Neural crest cell (in vitro differentiated cells): ENCODE data around the gene MYO7A. TPM values are rescaled to one million over a fixed set of nuclear protein-coding genes. Genes with fewer than 3 reads are reported as not detected.

ENCODE experiments used
- DNase-seq: peaks from one replicate; pipeline ENCODE4 v3.0.0; 2021; ENCODE audit warnings: low read depth, mixed read lengths, low spot score
- H3K27ac Mint-ChIP-seq: one replicate; pipeline ENCODE4 v1.8.0; 2021; ENCODE audit warnings: mild to moderate bottlenecking, mixed read lengths; ENCODE audit not compliant: unreplicated experiment
- H3K27me3 Mint-ChIP-seq: 2 replicates; pipeline ENCODE4 v1.8.0; 2021; ENCODE audit warnings: low read depth, mild to moderate bottlenecking, mixed read lengths
- H3K36me3 Mint-ChIP-seq: 2 replicates; pipeline ENCODE4 v1.8.0; 2021; ENCODE audit warnings: low read depth, mild to moderate bottlenecking, mixed read lengths
- H3K4me1 Mint-ChIP-seq: 2 replicates; pipeline ENCODE4 v1.8.0; 2021; ENCODE audit warnings: mixed read lengths
- H3K4me3 Mint-ChIP-seq: one replicate; pipeline ENCODE4 v1.8.0; 2021; ENCODE audit warnings: mild to moderate bottlenecking, mixed read lengths
- H3K9me3 Mint-ChIP-seq: 2 replicates; pipeline ENCODE4 v1.8.0; 2021; ENCODE audit warnings: mixed read lengths
- total RNA-seq: library from RNA; stranded (reverse); gene quantifications from 2 replicates; pipeline ENCODE4 v1.2.1, GENCODE V29; 2021
- TF ChIP-seq, protein P1 (sequence below): fragments of 200-600 bp; sonication (generic); conservative IDR thresholded peaks from 2 replicates; pipeline ENCODE4 v1.5.0; 2021; ENCODE audit warnings: antibody characterized with exemption, mild to moderate bottlenecking

The MYO7A gene
- total RNA-seq, 1 donor from 2014 or later, result 2.5 TPM

DNA sequence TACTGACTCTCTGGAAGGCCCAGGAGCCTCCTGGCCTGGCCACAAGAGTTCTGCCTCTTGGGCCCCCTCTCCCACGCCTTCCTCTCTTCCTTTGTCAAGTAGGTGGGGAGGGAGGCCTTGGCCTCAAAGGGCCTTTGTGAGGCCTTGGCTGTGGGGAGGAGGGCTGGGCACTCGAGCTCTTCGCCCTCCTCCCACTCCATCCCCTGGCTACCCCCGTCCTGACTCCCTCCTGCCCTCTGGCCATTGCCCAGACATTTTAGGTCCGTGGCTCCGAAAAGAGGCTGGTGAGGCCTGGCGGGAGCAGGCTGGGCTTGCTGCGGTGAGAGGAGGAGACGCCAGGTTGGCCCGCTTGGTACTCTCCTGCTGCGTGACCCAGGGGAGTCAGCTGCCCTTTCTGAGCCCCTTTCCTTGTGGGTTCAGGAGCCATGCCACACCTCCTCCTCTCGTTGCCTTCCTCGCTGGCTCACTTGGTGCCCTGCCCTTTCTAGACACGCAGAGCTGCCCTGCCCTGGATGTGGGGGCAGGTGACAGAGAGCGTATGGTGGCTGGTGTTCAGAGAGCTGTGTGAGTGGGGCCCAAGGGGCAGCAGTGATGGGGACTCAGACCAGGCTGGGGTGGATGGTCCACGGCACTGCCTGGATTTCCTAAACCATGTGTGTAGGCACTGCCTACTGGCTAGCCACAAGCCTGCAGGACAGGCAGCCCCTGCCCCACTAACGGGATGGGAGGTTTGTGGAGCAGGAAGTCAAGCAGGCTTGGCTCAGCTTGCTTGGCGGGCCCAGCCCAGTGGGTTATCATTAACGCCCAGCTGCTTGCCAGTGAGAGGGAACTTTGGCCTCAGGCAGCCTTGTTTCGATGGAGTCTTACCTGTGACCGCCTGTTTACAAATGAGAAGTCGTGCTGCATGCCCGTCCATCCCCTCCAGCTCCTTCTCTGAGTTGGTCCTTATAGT is 41.2 kb upstream of the MYO7A start:
- Mint-ChIP-seq H3K27ac (peak overlapping the region; percentile 95), H3K4me1 (peaks cover 31% of the 10 kb centered on the region), H3K9me3 (no peaks in the 10 kb centered on the region), H3K27me3 (no peaks in the 10 kb centered on the region), H3K4me3 (no peak overlapping the region), H3K36me3 (no peaks in the 10 kb centered on the region)
- TF ChIP-seq, protein P1, sequence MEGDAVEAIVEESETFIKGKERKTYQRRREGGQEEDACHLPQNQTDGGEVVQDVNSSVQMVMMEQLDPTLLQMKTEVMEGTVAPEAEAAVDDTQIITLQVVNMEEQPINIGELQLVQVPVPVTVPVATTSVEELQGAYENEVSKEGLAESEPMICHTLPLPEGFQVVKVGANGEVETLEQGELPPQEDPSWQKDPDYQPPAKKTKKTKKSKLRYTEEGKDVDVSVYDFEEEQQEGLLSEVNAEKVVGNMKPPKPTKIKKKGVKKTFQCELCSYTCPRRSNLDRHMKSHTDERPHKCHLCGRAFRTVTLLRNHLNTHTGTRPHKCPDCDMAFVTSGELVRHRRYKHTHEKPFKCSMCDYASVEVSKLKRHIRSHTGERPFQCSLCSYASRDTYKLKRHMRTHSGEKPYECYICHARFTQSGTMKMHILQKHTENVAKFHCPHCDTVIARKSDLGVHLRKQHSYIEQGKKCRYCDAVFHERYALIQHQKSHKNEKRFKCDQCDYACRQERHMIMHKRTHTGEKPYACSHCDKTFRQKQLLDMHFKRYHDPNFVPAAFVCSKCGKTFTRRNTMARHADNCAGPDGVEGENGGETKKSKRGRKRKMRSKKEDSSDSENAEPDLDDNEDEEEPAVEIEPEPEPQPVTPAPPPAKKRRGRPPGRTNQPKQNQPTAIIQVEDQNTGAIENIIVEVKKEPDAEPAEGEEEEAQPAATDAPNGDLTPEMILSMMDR, result no peak
- no peak for DNase-seq

DNA sequence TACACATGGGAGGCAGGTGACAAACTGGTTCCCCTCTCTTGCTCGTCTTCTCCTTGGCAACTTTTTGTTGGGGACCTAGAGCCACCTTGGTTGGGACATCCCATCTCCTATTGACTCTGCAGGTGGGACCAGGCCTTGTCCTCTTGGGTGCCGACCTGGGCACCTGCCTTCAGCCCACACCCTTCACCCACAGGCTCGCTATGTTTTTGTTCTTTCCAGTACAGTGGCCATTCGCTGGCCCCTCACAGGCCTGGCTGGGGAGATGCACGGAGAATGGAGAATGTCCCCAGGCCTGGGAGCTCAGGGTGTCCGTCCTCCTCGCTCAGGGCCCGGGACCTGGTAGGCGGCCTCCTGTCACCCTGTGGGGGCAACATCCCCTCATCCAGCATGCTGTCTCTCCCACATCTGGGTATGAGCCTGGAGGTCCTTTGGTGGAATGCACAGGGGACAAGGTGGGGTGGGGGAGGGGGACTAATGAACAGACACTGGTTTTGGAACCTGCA is 40.3 kb upstream of the MYO7A start:
- H3K4me1 Mint-ChIP-seq, result peaks cover 23% of the 10 kb centered on the region
- DNase-seq, result no peak
- TF ChIP-seq, protein P1, result no peak
- no peak overlapping the region for H3K4me3 Mint-ChIP-seq
- peak overlapping the region; percentile 43 for H3K27ac Mint-ChIP-seq
- no peaks in the 10 kb centered on the region for H3K36me3 Mint-ChIP-seq
- H3K9me3 Mint-ChIP-seq, result no peaks in the 10 kb centered on the region
- no peaks in the 10 kb centered on the region for H3K27me3 Mint-ChIP-seq

DNA sequence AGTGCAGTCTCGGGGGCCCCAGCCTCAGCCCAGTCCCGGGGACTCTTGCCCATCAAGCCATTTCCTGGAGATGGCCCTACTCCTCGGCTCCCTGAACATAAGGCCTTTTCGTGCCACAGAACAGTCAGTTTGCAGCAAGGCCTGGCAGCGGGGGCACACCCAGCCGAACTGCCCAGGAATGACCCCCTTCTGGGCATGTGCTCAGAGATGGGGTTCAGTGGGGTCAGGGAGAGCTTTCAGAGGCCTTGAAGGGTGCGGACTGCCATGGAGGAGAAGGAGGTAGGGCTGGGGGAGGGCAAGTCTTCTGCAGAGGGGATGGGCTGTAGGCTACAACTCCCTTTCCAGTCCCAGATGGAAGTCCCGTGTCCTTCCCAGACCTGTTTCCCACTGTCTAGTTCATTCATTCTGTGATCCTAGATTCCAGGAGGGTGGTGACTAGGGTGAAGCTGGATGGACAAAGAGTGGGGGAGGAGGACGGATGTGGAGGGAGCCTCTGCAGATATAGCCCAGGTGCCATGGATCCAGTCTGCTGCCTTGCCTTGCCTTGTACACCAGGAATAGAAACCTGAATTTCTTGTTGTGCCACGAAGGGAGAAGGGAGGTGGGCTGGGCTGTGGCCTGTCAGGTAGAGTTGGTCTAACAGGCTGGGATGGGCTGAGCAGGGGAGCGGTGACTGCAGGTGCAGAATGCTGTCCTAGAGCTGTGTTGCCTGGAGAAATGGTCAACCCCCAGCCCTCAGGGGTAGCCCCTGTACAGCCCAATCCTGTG is 39.6 kb upstream of the MYO7A start:
- Mint-ChIP-seq H3K9me3 (no peaks in the 10 kb centered on the region), H3K27ac (peak overlapping the region; percentile 57), H3K36me3 (no peaks in the 10 kb centered on the region), H3K27me3 (no peaks in the 10 kb centered on the region), H3K4me3 (no peak overlapping the region), H3K4me1 (peaks cover 19% of the 10 kb centered on the region)
- TF ChIP-seq, protein P1, result no peak
- DNase-seq, result no peak

DNA sequence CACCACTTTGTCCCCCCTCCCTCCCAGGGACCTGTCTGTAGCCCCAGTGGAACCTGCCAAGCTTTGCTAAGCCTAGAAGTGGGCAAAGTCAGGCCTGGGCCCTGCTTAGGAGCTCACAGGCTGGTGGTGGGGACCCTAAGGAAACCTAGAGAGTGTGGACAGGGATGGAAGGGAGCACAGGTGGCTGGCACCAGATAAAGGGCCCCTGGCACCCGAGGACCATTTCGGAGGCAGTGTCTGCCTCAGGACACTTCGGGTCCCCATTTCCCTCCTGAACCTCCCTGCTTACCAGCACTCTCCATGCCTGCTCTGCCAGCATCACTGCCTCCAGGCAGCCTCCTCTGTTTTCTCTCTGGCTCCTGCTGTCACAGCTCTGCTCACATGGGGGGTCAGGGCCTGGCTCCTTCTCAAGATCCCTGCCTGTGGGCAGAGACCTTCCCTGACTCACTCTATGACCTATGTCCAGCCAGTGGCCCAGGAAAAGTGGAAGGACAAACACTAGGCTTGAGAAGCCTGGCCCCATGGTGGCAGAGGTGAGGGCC is 39.0 kb upstream of the MYO7A start:
- Mint-ChIP-seq H3K4me3 (no peak overlapping the region), H3K4me1 (peaks cover 19% of the 10 kb centered on the region), H3K27me3 (no peaks in the 10 kb centered on the region), H3K27ac (no peak overlapping the region), H3K9me3 (no peaks in the 10 kb centered on the region), H3K36me3 (no peaks in the 10 kb centered on the region)
- DNase-seq, result no peak
- TF ChIP-seq, protein P1, result no peak

DNA sequence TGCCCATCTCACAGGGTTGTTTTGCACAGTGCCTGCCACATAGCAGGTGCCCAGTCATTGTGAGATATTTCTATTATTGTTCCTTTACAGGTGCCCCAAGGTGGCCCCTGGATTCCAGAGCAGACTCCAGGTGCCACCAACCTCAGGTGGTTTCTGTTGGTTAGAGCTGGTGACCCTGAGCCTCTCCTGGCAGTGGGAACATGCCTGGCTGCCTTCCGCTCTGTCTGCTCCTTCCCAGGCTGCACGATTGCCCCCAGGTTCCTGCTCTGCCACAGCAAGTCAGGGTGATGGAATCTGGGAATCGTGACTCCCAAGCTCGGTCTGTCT is 38.0 kb upstream of the MYO7A start:
- TF ChIP-seq, protein P1, result no peak
- no peak for DNase-seq
- no peaks in the 10 kb centered on the region for H3K36me3 Mint-ChIP-seq
- no peaks in the 10 kb centered on the region for H3K9me3 Mint-ChIP-seq
- peak overlapping the region; percentile 83 for H3K27ac Mint-ChIP-seq
- H3K27me3 Mint-ChIP-seq, result no peaks in the 10 kb centered on the region
- no peak overlapping the region for H3K4me3 Mint-ChIP-seq
- peaks cover 19% of the 10 kb centered on the region for H3K4me1 Mint-ChIP-seq
